SK-N-SH (cell line): Measurements from ENCODE around the gene TTC38.

Experiments
- JUND ChIP-seq: IDR thresholded peaks from 2 replicates; pipeline ENCODE4 v1.4.0; 2012
- POLR2AphosphoS5 ChIP-seq: IDR thresholded peaks from 2 replicates; pipeline ENCODE4 v1.6.1; 2012; ENCODE audit warnings: low read depth, low read length
- REST ChIP-seq: IDR thresholded peaks from 2 replicates; pipeline ENCODE4 v1.6.1; 2012; ENCODE audit warnings: mild to moderate bottlenecking, low read depth, low read length, moderate library complexity

- no peak for TF ChIP-seq REST
- no peak for TF ChIP-seq POLR2AphosphoS5
- TF ChIP-seq JUND = no peak
Observed at GRCh38 chr22:46219636-46220035, 48.2 kb upstream of the TTC38 start.
